ENCODE measurements around the gene DDC. TPM values are rescaled to one million over a fixed set of nuclear protein-coding genes. Genes with fewer than 3 reads are reported as not detected.
"Not testable (repeated sequence)": the region's sequence is repeated elsewhere in the genome, so short reads cannot be mapped to it uniquely, and the experiment has no call there.

The DDC gene
- total RNA-seq, 1 donor from 2014 or later, result not detected

GRCh38 chr7:50466815-50467585 lies 98.2 kb downstream of the DDC start:
- TF ChIP-seq CTCF (IDR thresholded peaks at IDR 0.05), result no peak
- Mint-ChIP-seq H3K4me3 (ENCODE audit: unreplicated experiment) (no peak overlapping the region), H3K4me1 (ENCODE audit: low read depth) (peaks cover 7% of the 10 kb centered on the region), H3K27me3 (ENCODE audit: low read depth) (peaks cover 22% of the 10 kb centered on the region), H3K36me3 (ENCODE audit: low read depth) (no peaks in the 10 kb centered on the region), H3K27ac (ENCODE audit: unreplicated experiment) (no peak overlapping the region), H3K9me3 (ENCODE audit: low read depth) (no peaks in the 10 kb centered on the region)
- no peak for DNase-seq (ENCODE audit: low spot score)

- DNase-seq (ENCODE audit: low spot score), result no peak
- peaks cover 6% of the 10 kb centered on the region for H3K4me1 Mint-ChIP-seq (ENCODE audit: low read depth)
- no peak overlapping the region for H3K4me3 Mint-ChIP-seq (ENCODE audit: unreplicated experiment)
- H3K9me3 Mint-ChIP-seq (ENCODE audit: low read depth), result no peaks in the 10 kb centered on the region
- H3K36me3 Mint-ChIP-seq (ENCODE audit: low read depth), result no peaks in the 10 kb centered on the region
- H3K27me3 Mint-ChIP-seq (ENCODE audit: low read depth), result peaks cover 24% of the 10 kb centered on the region
- no peak overlapping the region for H3K27ac Mint-ChIP-seq (ENCODE audit: unreplicated experiment)
- no peak for TF ChIP-seq CTCF (IDR thresholded peaks at IDR 0.05)
Observed at GRCh38 chr7:50463035-50463434, 102.2 kb downstream of the DDC start.

- Mint-ChIP-seq H3K27ac (ENCODE audit: unreplicated experiment) (no peak overlapping the region), H3K9me3 (ENCODE audit: low read depth) (no peaks in the 10 kb centered on the region), H3K27me3 (ENCODE audit: low read depth) (peaks cover 25% of the 10 kb centered on the region), H3K36me3 (ENCODE audit: low read depth) (no peaks in the 10 kb centered on the region), H3K4me1 (ENCODE audit: low read depth) (peaks cover 3% of the 10 kb centered on the region), H3K4me3 (ENCODE audit: unreplicated experiment) (no peak overlapping the region)
- DNase-seq (ENCODE audit: low spot score), result no peak
- TF ChIP-seq CTCF (IDR thresholded peaks at IDR 0.05), result no peak
Observed at GRCh38 chr7:50462361-50462760, 102.8 kb downstream of the DDC start.

- TF ChIP-seq CTCF (IDR thresholded peaks at IDR 0.05), result no peak
- Mint-ChIP-seq H3K4me3 (ENCODE audit: unreplicated experiment) (no peak overlapping the region), H3K27me3 (ENCODE audit: low read depth) (peaks cover 23% of the 10 kb centered on the region), H3K9me3 (ENCODE audit: low read depth) (no peaks in the 10 kb centered on the region), H3K27ac (ENCODE audit: unreplicated experiment) (no peak overlapping the region), H3K4me1 (ENCODE audit: low read depth) (peaks cover 3% of the 10 kb centered on the region), H3K36me3 (ENCODE audit: low read depth) (no peaks in the 10 kb centered on the region)
- DNase-seq (ENCODE audit: low spot score), result no peak
Observed at GRCh38 chr7:50461695-50462094, 103.5 kb downstream of the DDC start.

GRCh38 chr7:50459183-50459582 lies 106.0 kb downstream of the DDC start:
- H3K9me3 Mint-ChIP-seq (ENCODE audit: low read depth); H3K4me1 Mint-ChIP-seq (ENCODE audit: low read depth); H3K27ac Mint-ChIP-seq (ENCODE audit: unreplicated experiment); H3K36me3 Mint-ChIP-seq (ENCODE audit: low read depth); H3K4me3 Mint-ChIP-seq (ENCODE audit: unreplicated experiment); DNase-seq (ENCODE audit: low spot score): not testable (repeated sequence)
- peaks cover 35% of the 10 kb centered on the region for H3K27me3 Mint-ChIP-seq (ENCODE audit: low read depth)

- DNase-seq (ENCODE audit: low spot score); H3K27ac Mint-ChIP-seq (ENCODE audit: unreplicated experiment); H3K4me3 Mint-ChIP-seq (ENCODE audit: unreplicated experiment); H3K9me3 Mint-ChIP-seq (ENCODE audit: low read depth); H3K36me3 Mint-ChIP-seq (ENCODE audit: low read depth); H3K4me1 Mint-ChIP-seq (ENCODE audit: low read depth): not testable (repeated sequence)
- peaks cover 39% of the 10 kb centered on the region for H3K27me3 Mint-ChIP-seq (ENCODE audit: low read depth)
Observed at GRCh38 chr7:50458651-50459050, 106.6 kb downstream of the DDC start.
